ENCODE results near the gene PHF11. TPM values are rescaled to one million over a fixed set of nuclear protein-coding genes. Genes with fewer than 3 reads are reported as not detected.

Gene PHF11
- total RNA-seq, 1 experiment from 2014 or later: 24.0 TPM

GRCh38 chr13:49464621-49465325, 31.0 kb upstream of the PHF11 start:
- peaks cover 6% of the 10 kb centered on the region for H3K36me3 Mint-ChIP-seq (ENCODE audit: insufficient read depth, unreplicated experiment)

GRCh38 chr13:49466292-49466838, 29.4 kb upstream of the PHF11 start:
- no peaks in the 10 kb centered on the region for H3K27me3 Mint-ChIP-seq (ENCODE audit: unreplicated experiment)
- no peak overlapping the region for H3K27ac Mint-ChIP-seq (ENCODE audit: unreplicated experiment)
- H3K36me3 Mint-ChIP-seq (ENCODE audit: insufficient read depth, unreplicated experiment): peaks cover 6% of the 10 kb centered on the region
- no peak overlapping the region for H3K4me3 Mint-ChIP-seq (ENCODE audit: low read depth, unreplicated experiment)
- BruUV-seq (replicated peaks): no TSS peak
- intact Hi-C loops (cut with micrococcal nuclease; ENCODE audit: unreplicated experiment): no loop called here
- TF ChIP-seq CTCF (IDR thresholded peaks at IDR 0.05; ENCODE audit: unreplicated experiment): no peak
- no peak for DNase-seq
- no peaks in the 10 kb centered on the region for H3K4me1 Mint-ChIP-seq (ENCODE audit: low read depth, unreplicated experiment)
- CTCF ChIA-PET: interaction anchor here (0.7 to 0.9 kb wide), 2 partner anchors 9 to 301 kb away, joined by 3 to 4 read pairs; no protein-coding TSS in a partner anchor
- H3K9me3 Mint-ChIP-seq (ENCODE audit: low read depth, unreplicated experiment): no peaks in the 10 kb centered on the region

More at GRCh38 chr13:49464621-49465325, 31.0 kb upstream of the PHF11 start:
- TF ChIP-seq CTCF (IDR thresholded peaks at IDR 0.05; ENCODE audit: unreplicated experiment): no peak
- CTCF ChIA-PET: no interaction called here
- H3K9me3 Mint-ChIP-seq (ENCODE audit: low read depth, unreplicated experiment): no peaks in the 10 kb centered on the region
- H3K27ac Mint-ChIP-seq (ENCODE audit: unreplicated experiment): no peak overlapping the region
- no peaks in the 10 kb centered on the region for H3K27me3 Mint-ChIP-seq (ENCODE audit: unreplicated experiment)
- BruUV-seq (replicated peaks): no TSS peak
- no peak for DNase-seq
- no peak overlapping the region for H3K4me3 Mint-ChIP-seq (ENCODE audit: low read depth, unreplicated experiment)
- no peaks in the 10 kb centered on the region for H3K4me1 Mint-ChIP-seq (ENCODE audit: low read depth, unreplicated experiment)
- intact Hi-C loops (cut with micrococcal nuclease; ENCODE audit: unreplicated experiment): no loop called here

- intact Hi-C loops (cut with micrococcal nuclease; ENCODE audit: unreplicated experiment): no loop called here
- Mint-ChIP-seq H3K27me3 (ENCODE audit: unreplicated experiment) (no peaks in the 10 kb centered on the region), H3K4me1 (ENCODE audit: low read depth, unreplicated experiment) (no peaks in the 10 kb centered on the region), H3K27ac (ENCODE audit: unreplicated experiment) (no peak overlapping the region), H3K9me3 (ENCODE audit: low read depth, unreplicated experiment) (no peaks in the 10 kb centered on the region), H3K36me3 (ENCODE audit: insufficient read depth, unreplicated experiment) (no peaks in the 10 kb centered on the region), H3K4me3 (ENCODE audit: low read depth, unreplicated experiment) (no peak overlapping the region)
- TF ChIP-seq CTCF (IDR thresholded peaks at IDR 0.05; ENCODE audit: unreplicated experiment): no peak
- DNase-seq: no peak
- BruUV-seq (replicated peaks): no TSS peak
- CTCF ChIA-PET: no interaction called here
Measured at GRCh38 chr13:49472186-49472585, 23.6 kb upstream of the PHF11 start.

- TF ChIP-seq CTCF (IDR thresholded peaks at IDR 0.05; ENCODE audit: unreplicated experiment): no peak
- no peak for DNase-seq
- no TSS peak for BruUV-seq (replicated peaks)
- no peaks in the 10 kb centered on the region for H3K27me3 Mint-ChIP-seq (ENCODE audit: unreplicated experiment)
- H3K9me3 Mint-ChIP-seq (ENCODE audit: low read depth, unreplicated experiment): no peaks in the 10 kb centered on the region
- no peaks in the 10 kb centered on the region for H3K36me3 Mint-ChIP-seq (ENCODE audit: insufficient read depth, unreplicated experiment)
- CTCF ChIA-PET: no interaction called here
- no peaks in the 10 kb centered on the region for H3K4me1 Mint-ChIP-seq (ENCODE audit: low read depth, unreplicated experiment)
- no peak overlapping the region for H3K27ac Mint-ChIP-seq (ENCODE audit: unreplicated experiment)
- no peak overlapping the region for H3K4me3 Mint-ChIP-seq (ENCODE audit: low read depth, unreplicated experiment)
- intact Hi-C loops (cut with micrococcal nuclease; ENCODE audit: unreplicated experiment): no loop called here
Measured at GRCh38 chr13:49476529-49476928, 19.2 kb upstream of the PHF11 start.

All from Calu3 (cell line).